PC-3 (cell line): ENCODE data around the gene MTCL1.

Source experiments
- CTCF ChIP-seq: fragments of 300-600 bp; sonication (generic); conservative IDR thresholded peaks from 2 replicates; pipeline ENCODE4 v1.5.1; 2017; ENCODE audit warnings: antibody characterized with exemption, low read depth, mild to moderate bottlenecking, low read length
- EZH2 ChIP-seq: fragments of 300-600 bp; sonication (generic); IDR thresholded peaks from one replicate; pipeline ENCODE4 v1.6.1; 2017; ENCODE audit warnings: antibody characterized with exemption, mild to moderate bottlenecking, low read length; ENCODE audit not compliant: unreplicated experiment

GRCh38 chr18:8803063-8803795, 97.9 kb downstream of the MTCL1 start:
- no peak for TF ChIP-seq CTCF
- no peak for TF ChIP-seq EZH2
